Mucosa of gallbladder (tissue), 1 donor: ENCODE results near the gene ABCB11. TPM values are rescaled to one million over a fixed set of nuclear protein-coding genes. Genes with fewer than 3 reads are reported as not detected.

ENCODE experiments used
- DNase-seq: peaks from one replicate; pipeline ENCODE4 v3.0.0-alpha.2; 2020; ENCODE audit warnings: low spot score
- total RNA-seq: library from RNA; stranded (reverse); gene quantifications from one replicate; pipeline ENCODE4 v1.2.1, GENCODE V29; 2021
- donor health status: DM: no; HTN: no; CAD: no.

The ABCB11 gene
- total RNA-seq, 1 donor from 2014 or later, result 0.23 TPM

DNA sequence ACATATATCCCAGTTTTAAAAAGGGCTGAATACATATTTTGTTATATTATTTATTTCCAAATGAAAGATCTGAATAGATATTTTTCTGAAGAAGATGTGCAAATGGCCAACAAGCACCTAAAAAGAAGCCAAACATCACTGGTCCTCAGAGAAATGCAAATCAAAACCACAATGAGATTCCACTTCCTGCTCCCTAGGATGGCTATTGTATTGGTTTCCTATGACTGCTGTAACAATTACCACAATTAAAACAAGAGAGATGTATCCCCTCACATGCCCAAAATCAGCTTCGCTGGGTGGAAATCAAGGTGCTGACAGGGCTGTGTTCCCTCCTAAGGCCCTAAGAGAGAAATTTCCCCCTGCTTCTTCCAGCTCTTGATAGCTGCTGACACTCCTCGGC, 23.2 kb downstream of the ABCB11 start:
- DNase-seq, result no peak

DNA sequence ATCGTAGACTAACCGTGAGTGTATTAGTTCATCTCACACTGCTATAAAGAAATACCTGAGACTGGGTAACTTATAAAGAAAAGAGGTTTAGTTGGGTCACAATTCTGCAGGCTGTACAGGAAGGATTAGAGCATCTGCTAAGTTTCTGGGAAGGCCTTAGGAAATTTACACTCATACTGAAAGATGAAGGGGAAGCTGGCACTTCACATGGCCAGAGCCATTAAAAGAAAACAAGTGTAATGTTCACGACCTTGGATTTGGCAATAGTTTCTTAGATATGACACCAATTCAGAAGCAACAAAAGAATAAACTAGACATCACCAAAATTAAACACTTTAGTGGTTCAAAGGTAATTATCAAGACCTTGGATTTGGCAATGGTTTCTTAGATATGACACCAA, 23.8 kb downstream of the ABCB11 start:
- DNase-seq, result no peak

DNA sequence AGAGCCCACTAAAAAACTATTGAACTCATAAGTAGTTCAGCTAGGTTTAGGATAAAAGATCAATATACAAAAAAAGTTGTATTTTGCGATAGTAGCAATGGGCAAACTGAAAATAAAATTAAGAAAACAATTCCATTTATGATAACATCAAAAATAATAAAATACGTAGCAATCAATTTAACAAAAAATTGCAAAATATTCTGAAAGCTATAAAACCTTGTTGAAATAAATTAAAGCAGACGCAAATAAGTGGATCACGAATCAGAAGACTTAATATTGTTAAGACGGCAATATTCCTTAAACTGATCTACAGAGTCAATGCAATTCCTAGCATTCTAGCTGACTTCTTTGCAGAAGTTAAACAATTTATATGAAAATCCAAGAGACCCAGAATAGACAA, 24.5 kb downstream of the ABCB11 start:
- DNase-seq, result no peak

DNA sequence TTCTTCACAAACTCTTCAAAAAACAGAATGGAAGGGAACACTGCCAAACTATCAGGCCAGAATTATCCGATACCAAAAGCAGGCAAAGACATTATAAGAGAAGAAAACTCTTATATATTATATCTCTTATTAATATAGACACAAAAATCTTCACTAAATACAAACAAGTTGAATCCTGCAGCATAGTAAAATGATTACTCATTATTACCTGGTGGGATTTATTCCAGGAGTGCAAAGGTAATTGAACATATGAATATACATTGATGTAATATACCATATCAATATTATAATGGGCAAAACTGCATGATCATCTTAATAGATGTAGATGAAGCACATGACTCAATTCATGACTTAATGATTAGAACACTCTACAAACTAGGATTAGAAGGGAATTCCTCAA, 25.1 kb downstream of the ABCB11 start:
- DNase-seq, result no peak

DNA sequence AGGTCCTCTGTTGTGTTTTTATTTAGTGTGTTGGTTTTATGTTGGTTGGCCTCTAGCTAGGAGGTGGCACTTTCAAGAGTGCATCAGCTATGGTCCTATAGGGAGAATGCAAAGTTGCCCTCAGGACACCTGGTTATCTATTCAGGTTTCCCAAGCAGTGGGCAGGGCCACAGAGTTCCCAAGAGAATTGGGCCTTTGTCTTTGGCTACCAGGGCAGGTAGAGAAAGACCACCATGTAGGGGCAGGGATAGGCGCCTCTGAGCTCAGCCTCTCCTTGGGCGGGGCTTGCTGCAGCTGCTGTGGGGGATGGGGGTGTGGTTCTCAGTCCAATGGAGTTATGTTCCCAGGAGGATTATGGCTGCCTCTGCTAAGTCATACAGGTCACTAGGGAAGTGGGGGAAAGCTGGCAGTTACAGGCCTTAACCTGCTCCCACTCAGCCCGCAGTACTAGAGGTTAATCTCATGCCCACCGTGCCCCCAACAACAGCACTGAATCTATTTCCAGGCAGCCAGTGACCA, 26.0 kb downstream of the ABCB11 start:
- no peak for DNase-seq

DNA sequence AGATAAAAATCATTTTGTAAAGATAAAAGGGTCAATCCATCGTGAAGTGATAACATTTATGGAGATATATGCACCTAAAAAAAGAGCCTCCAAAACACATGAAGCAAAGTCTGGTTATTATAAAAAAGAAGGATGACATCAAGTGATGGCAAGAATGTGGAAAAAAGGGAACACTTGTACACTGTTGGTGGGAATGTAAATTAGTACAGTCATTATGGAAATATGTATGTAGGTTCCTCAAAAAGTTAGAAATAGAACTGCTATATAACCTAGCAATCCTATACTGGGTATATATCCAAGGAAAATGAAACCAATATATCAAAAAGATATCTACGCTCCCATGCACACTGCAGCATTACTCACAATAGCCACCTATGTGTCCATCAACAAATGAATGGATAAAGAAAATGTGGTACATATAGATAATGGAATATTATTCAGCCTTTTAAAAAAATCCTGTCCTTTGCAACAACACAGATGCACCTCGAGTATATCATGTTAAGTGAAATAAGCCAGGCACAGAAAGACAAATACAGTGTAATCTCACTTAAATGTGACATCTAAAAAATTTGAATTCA, 28.9 kb downstream of the ABCB11 start:
- no peak for DNase-seq

DNA sequence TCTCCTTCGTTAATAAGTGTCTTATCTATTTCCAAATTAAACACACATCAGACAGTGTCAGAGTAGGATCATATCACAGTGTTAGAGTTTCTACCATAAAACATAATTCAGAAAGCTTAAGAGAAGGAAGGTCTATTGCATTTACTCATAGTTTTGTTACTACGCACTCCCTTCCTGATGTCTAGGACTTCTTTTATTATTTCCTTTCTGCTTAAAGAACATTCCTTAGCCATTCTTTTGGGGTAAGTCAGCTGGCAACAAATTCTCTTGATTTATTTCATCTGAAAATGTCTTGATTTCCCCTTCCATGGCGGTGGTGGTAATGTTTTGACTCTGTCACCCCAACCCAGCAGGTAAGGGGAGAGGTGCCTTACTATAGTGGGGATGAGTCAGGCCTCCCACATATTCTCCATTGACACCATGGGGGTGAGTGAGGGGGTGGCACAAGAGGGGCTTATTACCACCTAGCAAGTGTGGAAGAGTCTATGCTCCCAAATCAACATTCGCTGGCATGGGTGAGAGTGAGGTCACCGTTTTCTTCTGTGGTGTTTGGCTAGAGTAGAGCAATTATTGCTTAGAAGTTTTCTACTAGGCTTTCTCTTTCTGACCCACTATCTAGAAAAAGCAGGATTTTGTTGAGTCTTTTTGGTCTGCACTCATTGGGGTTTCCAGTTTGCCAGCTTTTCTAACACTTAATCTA, 29.9 kb downstream of the ABCB11 start:
- DNase-seq, result no peak

DNA sequence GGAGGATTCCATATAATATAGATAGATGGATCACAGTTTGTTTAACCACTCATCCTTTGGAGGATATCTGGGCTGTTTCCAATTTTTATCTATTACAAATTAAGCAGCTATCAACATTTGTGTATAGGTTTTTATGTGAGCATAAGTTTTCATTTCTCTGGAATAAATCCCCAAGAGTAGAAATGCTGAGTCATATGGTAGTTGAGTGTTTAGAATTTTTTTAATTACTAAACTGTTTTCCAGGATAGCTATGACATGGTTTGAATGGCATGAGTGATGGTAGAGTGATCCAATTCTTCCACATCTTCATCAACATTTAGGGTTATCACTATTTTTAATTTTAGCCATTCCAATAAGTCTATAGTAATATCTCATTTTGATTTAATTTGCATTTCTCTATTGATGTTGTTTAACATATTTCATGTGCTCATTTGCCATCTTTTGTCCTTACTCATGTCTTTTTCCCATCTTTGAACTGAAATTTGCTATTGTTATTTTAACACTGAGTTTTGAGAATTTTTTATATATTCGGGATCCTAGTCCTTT, 31.4 kb downstream of the ABCB11 start:
- no peak for DNase-seq

DNA sequence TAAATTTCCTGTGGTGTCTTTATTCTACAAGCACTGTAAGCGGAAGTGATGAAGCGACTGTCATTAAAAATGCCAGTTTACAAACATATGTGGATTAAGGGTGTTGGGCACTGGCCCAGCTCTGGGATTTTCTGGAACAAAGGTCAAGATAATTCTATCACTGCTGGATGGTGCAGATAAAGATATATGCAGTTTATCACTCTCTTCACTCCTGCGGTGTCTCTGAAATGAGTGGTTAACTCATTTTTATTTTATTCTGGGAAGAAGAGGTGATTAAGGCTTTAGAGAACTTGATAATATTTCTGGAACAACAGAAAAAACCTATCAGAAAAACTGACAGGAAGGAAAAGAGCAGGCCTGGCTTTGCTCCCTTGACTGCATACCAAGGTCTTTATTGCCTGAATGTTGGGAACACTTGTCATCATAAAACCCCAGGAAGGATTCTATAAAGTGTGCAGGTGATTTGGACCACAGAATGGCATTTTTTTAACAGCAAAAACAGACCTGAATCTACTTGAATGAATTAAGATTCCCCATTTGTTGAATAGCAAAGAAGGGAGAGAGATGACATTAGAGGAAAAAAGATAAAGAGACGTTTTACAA, 32.4 kb downstream of the ABCB11 start:
- DNase-seq, result no peak

DNA sequence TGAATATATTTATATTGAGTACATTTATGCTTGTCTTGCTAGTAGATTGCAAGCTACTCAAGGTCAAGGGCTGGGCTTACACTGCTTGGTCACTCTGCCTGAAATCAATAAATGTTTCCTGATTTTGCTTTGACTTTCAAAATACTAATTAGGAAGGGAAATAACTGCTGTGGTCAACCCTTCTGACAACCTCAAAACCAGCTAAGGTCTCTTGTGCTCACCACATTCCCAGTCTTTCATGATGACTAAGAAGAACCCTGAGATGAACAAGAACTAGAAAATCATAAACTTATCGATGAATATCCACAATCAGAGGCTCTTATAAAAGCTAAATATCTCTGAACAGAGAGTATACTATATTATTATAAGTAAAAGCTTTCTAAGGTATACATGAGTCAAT, 33.3 kb downstream of the ABCB11 start:
- DNase-seq, result no peak

DNA sequence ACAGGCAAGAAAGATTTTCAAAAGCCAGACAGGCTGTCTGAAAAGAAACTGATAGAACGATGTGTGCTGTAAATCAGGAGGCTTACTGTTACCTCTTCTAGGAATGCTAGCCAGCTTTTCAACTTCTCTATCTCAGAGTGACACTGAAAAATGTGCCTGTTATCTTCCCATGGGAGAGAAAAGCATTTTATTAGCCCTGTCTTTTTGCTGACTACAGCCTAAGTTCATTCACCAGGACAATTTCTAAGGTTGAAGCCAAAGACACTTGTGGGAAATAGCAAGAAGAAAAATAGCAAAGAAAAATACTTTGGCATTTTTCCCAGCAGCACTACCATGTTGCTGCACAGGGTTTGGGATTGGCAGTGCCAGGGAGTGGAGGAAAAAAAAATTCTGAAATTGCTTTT, 34.0 kb downstream of the ABCB11 start:
- no peak for DNase-seq

DNA sequence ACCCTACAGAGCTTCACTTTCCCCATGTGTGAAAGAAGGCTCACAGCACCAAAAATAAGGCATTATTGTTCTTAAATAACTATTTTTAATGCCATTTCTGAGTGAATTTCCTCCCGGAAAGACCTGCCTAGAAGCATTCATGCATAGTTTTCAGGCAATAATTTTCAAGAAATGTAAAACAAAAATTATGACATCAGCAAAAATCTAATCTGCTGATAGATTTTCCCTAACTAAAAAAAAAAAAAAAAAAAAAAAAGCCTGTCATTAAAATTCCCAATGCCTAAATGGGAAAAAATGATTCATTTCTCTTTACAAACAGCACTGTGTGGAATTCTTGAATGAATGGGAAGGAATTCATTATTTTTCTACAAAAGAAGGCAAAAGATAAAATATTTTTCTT, 35.4 kb downstream of the ABCB11 start:
- no peak for DNase-seq

DNA sequence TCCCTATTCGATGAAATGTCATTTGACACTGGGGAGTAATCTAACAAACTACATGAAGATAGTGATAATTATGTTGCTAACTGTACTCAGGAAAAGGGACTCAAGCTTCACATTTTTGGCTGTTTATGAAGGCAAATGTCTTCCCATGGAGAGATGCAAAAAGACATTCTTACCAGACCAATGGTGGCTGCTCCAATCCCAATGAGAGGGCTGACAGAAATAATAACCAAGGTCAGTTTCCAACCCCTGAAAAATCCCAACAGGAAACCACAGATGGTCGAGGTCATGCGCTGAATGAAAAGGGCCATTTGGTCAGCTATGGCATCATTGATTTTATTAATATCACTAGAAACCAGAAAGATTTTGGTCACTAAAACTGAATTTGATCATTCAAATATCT, 37.6 kb downstream of the ABCB11 start:
- DNase-seq, result no peak

DNA sequence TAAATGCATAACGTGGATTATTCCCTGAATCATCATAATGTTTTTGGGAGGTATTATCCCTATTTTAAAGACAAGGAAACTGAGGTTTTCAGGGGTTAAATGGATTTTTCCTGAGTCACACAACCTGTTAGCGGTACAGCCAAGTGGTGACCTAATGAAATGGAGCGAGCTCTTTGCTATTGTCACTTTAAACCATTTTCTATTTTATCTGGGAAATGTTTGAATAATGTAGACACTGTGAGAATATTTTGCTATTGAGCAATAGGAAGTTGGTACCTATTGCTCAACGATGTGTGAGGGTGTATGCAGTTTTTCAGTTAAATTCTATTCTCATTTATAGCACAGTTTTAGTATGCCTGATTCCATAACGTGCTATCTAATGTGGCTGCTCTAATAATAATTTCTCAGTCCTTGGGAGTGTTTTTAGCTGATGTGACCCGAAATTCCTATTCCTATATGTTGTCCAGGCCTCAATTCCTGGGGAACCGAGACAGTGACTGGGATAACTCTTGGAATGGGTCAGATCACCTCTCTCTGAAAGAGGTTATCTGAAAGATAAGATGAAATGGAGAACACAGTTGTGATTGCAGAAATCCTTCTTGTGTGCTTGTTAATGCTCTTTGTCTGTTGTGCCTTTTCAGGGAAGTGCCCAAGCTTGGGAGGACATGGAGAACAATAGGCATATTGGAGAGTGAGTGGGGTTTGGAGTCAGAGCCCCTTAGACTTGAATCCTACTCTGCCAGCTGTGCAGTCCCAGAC, 38.4 kb downstream of the ABCB11 start:
- no peak for DNase-seq

DNA sequence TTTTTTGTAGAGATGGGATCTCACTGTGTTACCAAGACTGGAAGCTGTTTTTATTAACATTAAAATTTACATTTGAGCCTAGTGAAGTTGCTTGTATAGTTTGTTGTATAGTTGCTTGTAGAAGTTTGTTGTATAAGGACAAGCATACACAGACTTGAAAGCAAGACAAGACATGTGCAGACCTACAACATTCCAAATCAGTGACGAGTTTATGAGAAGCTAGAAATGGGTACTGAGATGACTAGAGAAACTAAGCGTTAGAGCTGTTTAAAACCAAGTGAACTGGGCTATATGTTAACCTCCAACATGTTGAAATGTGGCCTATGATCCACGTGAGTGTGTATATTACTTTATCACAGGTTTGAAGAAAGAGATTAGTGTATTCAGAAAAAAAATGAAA, 39.1 kb downstream of the ABCB11 start:
- no peak for DNase-seq

DNA sequence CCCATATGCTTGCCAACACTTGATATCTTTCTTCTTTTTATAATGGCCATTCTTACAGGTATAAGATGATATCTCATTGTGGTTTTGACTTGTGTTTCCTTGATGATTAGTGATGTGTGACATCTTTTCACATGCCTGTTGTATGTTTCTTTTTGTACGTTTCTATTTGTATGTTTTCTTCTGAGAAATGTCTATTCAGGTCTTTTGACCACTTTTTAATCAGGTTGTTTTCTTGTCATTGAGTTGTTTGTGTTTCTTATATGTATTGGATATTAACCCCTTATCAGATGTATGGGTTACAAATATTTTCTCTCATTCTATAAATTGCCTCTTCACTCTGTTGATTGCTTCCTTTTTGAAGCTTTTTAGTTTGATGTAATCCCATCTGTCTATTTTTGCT, 42.4 kb downstream of the ABCB11 start:
- DNase-seq, result no peak

DNA sequence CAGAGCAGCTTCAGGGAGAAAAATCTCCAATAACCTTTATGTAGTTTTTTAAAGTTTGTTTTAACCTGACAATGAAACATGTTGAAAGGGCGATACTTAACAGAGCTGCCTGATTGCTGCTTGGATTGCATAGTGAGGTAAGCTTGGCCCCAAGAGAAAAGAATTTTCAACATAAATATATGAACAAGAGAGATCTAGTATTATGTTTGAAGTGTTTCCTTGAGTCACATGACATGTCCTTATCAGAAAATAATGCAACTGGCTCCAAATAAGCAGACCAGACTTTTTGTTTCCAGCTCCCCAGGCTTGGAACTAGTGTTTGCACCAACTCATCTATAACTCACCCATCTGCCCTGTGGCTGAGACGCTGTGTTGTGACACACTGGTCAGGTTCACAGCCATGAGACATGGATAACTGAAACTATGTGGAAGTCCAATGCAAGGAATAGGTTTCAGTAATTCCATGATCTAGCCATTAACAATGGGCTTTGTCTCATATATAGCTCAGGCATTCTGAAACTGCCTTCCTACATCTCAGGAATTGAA, 44.7 kb downstream of the ABCB11 start:
- DNase-seq, result no peak

DNA sequence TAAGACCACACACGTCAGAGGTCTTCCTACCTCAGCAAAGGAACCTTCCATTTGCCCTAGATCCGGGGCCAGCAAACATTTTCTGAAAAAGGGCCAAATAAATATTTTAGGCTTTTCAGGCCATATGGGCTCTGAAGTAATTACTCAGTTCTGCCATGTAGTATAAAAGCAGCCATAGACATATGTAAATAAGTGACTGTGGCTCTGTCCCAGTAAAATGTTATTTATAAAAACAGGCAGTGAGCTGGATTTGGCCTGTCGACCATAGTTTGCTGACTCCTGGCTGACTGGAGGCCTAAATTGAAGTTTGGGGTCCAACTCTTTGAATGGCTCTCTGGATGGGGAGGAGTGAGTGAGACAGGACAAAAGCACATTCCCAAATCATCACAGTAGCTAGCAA, 49.5 kb downstream of the ABCB11 start:
- DNase-seq, result no peak

DNA sequence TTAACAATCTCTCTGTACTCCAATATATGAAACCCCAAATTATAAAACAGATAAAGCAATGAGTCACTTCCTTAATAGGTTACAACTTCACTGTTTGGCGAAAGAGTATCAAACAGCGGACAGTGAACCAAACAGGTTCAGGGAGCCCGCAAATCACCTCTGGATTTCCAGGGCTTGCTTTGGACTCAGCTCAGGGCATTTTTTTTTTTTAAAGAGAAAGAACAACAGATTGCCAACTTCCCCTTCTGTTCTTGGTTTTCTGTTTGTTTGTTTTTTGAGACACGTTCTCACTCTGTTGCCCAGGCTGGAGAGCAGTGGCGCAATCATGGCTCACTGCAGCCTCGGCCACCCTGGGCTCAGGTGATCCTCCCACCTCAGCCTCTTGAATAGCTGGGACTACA, 52.7 kb downstream of the ABCB11 start:
- no peak for DNase-seq

DNA sequence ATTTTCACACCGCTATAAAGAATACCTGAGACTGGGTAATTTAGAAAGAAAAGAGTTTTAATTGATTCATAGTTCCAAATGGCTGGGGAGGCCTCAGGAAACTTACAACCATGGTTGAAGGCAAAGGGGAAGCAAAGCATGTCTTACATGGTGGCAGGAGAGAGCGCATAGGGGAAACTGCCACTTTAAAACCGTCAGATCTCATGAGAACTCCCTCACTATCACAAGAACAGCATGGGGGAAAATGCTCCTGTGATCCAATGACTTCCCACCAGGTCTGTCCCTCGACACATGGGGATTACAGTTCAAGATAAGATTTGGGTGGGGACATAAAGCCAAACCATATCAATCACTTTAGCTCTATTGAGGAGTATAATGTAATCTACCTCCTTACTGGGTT, 53.5 kb downstream of the ABCB11 start:
- no peak for DNase-seq

DNA sequence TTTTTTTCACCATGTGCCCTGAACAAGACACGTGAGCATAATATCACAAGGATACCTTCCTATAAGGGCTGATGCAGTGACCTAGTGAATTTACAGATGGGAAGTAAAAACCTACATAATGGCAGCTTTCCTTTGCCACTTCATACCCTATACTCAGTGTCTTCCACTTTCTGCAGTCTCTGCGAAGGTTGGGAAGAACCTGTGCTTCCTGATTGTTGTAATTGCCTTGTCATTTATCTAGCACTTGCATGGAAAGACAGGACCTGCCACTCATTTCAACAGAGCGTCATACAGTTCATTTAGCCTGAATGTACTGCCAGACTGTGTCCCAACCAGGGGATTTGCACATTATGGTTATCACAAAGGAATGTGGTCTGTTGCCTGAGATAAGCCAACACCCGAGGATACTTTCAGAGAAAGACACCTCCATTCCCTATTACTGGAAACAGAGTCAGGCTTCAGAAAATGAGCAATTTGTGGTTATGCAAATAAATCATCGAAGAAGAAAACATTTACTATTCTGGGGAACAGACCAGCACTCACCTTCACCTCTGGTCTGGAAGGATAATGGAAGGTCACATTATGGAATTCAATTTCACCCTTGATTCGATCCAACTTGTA, 55.0 kb downstream of the ABCB11 start:
- DNase-seq, result no peak

DNA sequence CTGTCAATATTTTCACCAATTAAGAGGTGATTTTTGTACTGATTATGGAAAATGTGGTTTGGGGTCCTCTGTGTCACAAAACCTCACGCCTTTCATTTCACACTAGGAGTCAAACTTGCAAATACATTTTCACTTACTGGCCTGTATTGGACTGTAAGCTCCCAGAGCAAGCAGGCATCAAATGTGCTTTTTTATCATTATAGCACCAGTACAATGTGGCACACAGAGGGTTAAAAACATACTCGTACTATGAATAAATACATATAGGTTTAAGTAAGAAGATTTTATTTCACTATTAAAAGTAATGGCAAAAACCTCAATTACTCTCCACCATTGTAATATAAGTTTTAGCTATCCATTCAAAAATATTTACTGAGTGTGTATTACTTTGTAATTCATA, 56.7 kb downstream of the ABCB11 start:
- no peak for DNase-seq
